GM10266 (cell line): ENCODE data around the gene DHX35.

Experiments
- DNase-seq: peaks from one replicate; pipeline ENCODE4 v3.0.0; 2012; ENCODE audit errors: extremely low spot score
- TF ChIP-seq, protein P1 (sequence below): IDR thresholded peaks from 2 replicates; pipeline ENCODE4 v1.5.1; 2012; ENCODE audit warnings: mild to moderate bottlenecking, low read depth; ENCODE audit not compliant: control insufficient read depth, insufficient read depth; ENCODE audit errors: missing control alignments

DHX35 gene

GRCh38 chr20:38999965-39000910, 38.1 kb downstream of the DHX35 start:
- TF ChIP-seq, protein P1, sequence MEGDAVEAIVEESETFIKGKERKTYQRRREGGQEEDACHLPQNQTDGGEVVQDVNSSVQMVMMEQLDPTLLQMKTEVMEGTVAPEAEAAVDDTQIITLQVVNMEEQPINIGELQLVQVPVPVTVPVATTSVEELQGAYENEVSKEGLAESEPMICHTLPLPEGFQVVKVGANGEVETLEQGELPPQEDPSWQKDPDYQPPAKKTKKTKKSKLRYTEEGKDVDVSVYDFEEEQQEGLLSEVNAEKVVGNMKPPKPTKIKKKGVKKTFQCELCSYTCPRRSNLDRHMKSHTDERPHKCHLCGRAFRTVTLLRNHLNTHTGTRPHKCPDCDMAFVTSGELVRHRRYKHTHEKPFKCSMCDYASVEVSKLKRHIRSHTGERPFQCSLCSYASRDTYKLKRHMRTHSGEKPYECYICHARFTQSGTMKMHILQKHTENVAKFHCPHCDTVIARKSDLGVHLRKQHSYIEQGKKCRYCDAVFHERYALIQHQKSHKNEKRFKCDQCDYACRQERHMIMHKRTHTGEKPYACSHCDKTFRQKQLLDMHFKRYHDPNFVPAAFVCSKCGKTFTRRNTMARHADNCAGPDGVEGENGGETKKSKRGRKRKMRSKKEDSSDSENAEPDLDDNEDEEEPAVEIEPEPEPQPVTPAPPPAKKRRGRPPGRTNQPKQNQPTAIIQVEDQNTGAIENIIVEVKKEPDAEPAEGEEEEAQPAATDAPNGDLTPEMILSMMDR, result no peak
- no peak for DNase-seq

- TF ChIP-seq, protein P1, result no peak
- no peak for DNase-seq
These were observed 42.4 kb downstream of the DHX35 start for GRCh38 chr20:39004508-39004907.

GRCh38 chr20:39009348-39009747, 47.2 kb downstream of the DHX35 start:
- TF ChIP-seq, protein P1, result no peak
- no peak for DNase-seq

DNA sequence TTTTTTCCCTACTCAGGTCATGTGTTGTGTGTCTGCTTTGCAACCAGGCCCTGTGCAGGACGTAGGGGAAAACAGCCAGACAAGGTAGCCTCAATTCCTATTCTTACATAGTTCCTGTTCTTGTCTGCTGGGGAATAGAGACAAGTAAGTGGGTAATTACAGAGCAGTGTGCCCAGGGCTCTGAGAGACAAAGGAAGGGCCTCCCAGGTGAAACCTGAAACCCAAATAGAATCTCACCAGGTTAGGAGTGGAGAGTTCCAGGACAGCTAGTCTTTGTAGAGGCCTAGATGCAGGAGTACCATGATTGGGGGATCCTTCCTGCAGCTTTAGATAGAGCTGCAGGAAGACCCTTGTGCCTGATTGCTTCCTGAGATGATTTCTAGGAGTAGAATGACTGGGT, 48.4 kb downstream of the DHX35 start:
- TF ChIP-seq, protein P1, result no peak
- no peak for DNase-seq

- no peak for DNase-seq
- TF ChIP-seq, protein P1, result no peak
These were observed 51.5 kb downstream of the DHX35 start for GRCh38 chr20:39013662-39014109.

GRCh38 chr20:39016041-39016440, 53.9 kb downstream of the DHX35 start:
- DNase-seq, result no peak
- TF ChIP-seq, protein P1, result no peak

- TF ChIP-seq, protein P1, result no peak
- DNase-seq, result no peak
These were observed 54.4 kb downstream of the DHX35 start for GRCh38 chr20:39016506-39016905.
